Fibroblast of lung (primary cell): ENCODE results near the gene CDC42EP5.
"Not testable (repeated sequence)": the region's sequence is repeated elsewhere in the genome, so short reads cannot be mapped to it uniquely, and the experiment has no call there.

Experiments used
- CTCF ChIP-seq, 2 donors: IDR thresholded peaks in 1 of 2; conservative IDR thresholded peaks in 1 of 2; 1 replicate in 1 of 2; 2 replicates in 1 of 2; pipeline ENCODE4 v1.5.1; 2011 to 2012; ENCODE audit warnings: low read length in 2 of 2, control low read depth in 1 of 2, inconsistent platforms in 1 of 2, low read depth in 1 of 2, mild to moderate bottlenecking in 1 of 2
- EZH2 ChIP-seq: IDR thresholded peaks from 2 replicates; pipeline ENCODE4 v1.5.1; 2012; ENCODE audit warnings: low read length, control low read depth, mild to moderate bottlenecking; ENCODE audit errors: missing control alignments

- TF ChIP-seq CTCF (conservative IDR thresholded peaks at IDR 0.05 in 1 of 2, IDR thresholded peaks at IDR 0.05 in 1 of 2; ENCODE audit: low read depth in 1 of 2, low read length in 2 of 2); EZH2: not testable (repeated sequence)
Observed at GRCh38 chr19:54497747-54498450, 24.8 kb upstream of the CDC42EP5 start.
